ENCODE results near the gene CFD. TPM values are rescaled to one million over a fixed set of nuclear protein-coding genes. Genes with fewer than 3 reads are reported as not detected.
A peak's percentile ranks its signal among the peaks of the same experiment; 100 is the strongest.

Gene CFD
- total RNA-seq, 2 experiments from 2014 or later, result 2.3 to 2.9 TPM

- H3K4me1 ChIP-seq (ENCODE audit: insufficient read depth, low read length), result peaks cover 3% of the 10 kb centered on the region
- ChIA-PET CTCF (no interaction called here), POLR2A (no interaction called here)
- intact Hi-C loops (cut with DNase I, micrococcal nuclease), result no loop called here
- Mint-ChIP-seq H3K27ac (no peak within 1 kb of the TSS), H3K27me3 (peaks cover 15% of the 10 kb centered on the region), H3K4me3 (no peak within 1 kb of the TSS), H3K9me3 (no peaks in the 10 kb centered on the region), H3K36me3 (ENCODE audit: low read depth) (no peaks in the 10 kb centered on the region), H3K4me1 (ENCODE audit: low read depth) (no peaks in the 10 kb centered on the region)
- peak in 1 of 14 experiments; percentile 40 for DNase-seq
- no peak within 1 kb of the TSS for H3K4me3 ChIP-seq (ENCODE audit: low read length)
- TF ChIP-seq, protein P1, sequence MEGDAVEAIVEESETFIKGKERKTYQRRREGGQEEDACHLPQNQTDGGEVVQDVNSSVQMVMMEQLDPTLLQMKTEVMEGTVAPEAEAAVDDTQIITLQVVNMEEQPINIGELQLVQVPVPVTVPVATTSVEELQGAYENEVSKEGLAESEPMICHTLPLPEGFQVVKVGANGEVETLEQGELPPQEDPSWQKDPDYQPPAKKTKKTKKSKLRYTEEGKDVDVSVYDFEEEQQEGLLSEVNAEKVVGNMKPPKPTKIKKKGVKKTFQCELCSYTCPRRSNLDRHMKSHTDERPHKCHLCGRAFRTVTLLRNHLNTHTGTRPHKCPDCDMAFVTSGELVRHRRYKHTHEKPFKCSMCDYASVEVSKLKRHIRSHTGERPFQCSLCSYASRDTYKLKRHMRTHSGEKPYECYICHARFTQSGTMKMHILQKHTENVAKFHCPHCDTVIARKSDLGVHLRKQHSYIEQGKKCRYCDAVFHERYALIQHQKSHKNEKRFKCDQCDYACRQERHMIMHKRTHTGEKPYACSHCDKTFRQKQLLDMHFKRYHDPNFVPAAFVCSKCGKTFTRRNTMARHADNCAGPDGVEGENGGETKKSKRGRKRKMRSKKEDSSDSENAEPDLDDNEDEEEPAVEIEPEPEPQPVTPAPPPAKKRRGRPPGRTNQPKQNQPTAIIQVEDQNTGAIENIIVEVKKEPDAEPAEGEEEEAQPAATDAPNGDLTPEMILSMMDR (IDR thresholded peaks at IDR 0.05), result no peak
- H3K27ac ChIP-seq (ENCODE audit: low read depth in 1 of 2, low read length in 2 of 2), result no peak within 1 kb of the TSS
- no peaks in the 10 kb centered on the region for H3K36me3 ChIP-seq (ENCODE audit: insufficient read depth, low read length)
- H3K27me3 ChIP-seq (ENCODE audit: control insufficient read depth in 1 of 2, insufficient read depth in 2 of 2, low read length in 2 of 2), result peaks cover 8 to 16% of the 10 kb centered on the region in 2 experiments
- no peak for ATAC-seq (ENCODE audit: poor library complexity)
- H3K9me3 ChIP-seq (ENCODE audit: control insufficient read depth in 1 of 2, insufficient read depth in 1 of 2, low read length in 2 of 2), result peaks cover 0 to 4% of the 10 kb centered on the region in 2 experiments
These were observed 31.6 kb upstream of the CFD start, which contains the start of gene AZU1 for GRCh38 chr19:827710-828321. AZU1 (plus strand) TSS chr19:827837; CDS start chr19:827847, 10 bp downstream.

GRCh38 chr19:829129-829758 lies 30.2 kb upstream of the CFD start:
- CTCF ChIA-PET, result no interaction called here
- H3K27ac ChIP-seq (ENCODE audit: low read depth in 1 of 2, low read length in 2 of 2), result no peak overlapping the region
- POLR2A ChIA-PET, result no interaction called here
- Mint-ChIP-seq H3K4me1 (ENCODE audit: low read depth) (no peaks in the 10 kb centered on the region), H3K27me3 (peaks cover 3% of the 10 kb centered on the region), H3K27ac (no peak overlapping the region), H3K4me3 (no peak overlapping the region), H3K9me3 (no peaks in the 10 kb centered on the region), H3K36me3 (ENCODE audit: low read depth) (no peaks in the 10 kb centered on the region)
- H3K27me3 ChIP-seq (ENCODE audit: control insufficient read depth in 1 of 2, insufficient read depth in 2 of 2, low read length in 2 of 2), result peaks cover 0 to 7% of the 10 kb centered on the region in 2 experiments
- no peaks in the 10 kb centered on the region for H3K9me3 ChIP-seq (ENCODE audit: control insufficient read depth in 1 of 2, insufficient read depth in 1 of 2, low read length in 2 of 2)
- no peak for ATAC-seq (ENCODE audit: poor library complexity)
- no peaks in the 10 kb centered on the region for H3K4me1 ChIP-seq (ENCODE audit: insufficient read depth, low read length)
- H3K36me3 ChIP-seq (ENCODE audit: insufficient read depth, low read length), result no peaks in the 10 kb centered on the region
- no peak overlapping the region for H3K4me3 ChIP-seq (ENCODE audit: low read length)
- TF ChIP-seq, protein P1 (IDR thresholded peaks at IDR 0.05), result no peak
- intact Hi-C loops (cut with DNase I, micrococcal nuclease), result no loop called here
- DNase-seq, result no peak

DNA sequence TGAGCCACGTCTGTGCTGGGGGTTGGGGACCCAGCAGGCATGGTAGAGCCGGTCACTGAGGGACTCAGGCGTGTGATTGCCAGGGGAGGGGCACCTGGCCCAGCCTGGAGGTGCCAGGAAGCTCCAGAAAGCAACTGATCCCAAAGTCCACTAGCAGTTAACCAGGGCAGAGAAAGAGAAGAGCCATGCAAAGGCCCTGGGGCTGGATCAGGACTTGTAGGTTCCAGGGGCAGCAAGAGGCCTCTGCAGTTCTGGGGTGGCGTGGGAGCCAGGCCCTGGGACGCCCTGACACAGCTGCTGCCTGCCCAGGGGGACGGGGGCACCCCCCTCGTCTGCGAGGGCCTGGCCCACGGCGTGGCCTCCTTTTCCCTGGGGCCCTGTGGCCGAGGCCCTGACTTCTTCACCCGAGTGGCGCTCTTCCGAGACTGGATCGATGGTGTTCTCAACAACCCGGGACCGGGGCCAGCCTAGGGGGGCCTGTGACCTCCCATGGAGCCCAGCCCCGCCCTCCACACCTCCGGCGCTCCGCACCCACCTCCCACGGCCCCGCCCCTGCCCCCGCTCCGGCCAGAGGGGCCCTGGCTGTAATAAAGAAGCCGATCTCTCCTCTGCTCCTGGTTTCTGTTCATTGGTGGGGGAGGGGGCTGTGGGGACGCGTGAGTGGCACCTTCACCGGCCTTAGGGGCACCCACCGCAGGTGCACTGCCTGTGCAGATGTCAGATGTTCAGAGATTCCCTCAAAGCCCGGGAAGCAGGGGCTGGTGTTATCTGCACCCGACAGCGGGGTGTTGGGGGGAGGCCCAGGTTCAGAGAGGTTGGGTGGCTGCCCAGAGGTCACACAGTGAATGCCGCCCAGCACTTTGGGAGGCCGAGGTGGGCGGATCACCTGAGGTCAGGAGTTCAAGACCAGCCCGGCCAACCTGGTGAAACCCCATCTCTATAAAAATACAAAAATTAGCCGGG lies 27.8 kb upstream of the CFD start:
- Histone ChIP-seq H3K4me3 (ENCODE audit: low read length) (no peak overlapping the region), H3K27me3 (ENCODE audit: control insufficient read depth in 1 of 2, insufficient read depth in 2 of 2, low read length in 2 of 2) (peaks cover 4 to 13% of the 10 kb centered on the region in 2 experiments), H3K9me3 (ENCODE audit: control insufficient read depth in 1 of 2, insufficient read depth in 1 of 2, low read length in 2 of 2) (peaks cover 0 to 3% of the 10 kb centered on the region in 2 experiments), H3K36me3 (ENCODE audit: insufficient read depth, low read length) (no peaks in the 10 kb centered on the region), H3K27ac (ENCODE audit: low read depth in 1 of 2, low read length in 2 of 2) (no peak overlapping the region), H3K4me1 (ENCODE audit: insufficient read depth, low read length) (no peaks in the 10 kb centered on the region)
- DNase-seq (no peak), ATAC-seq (ENCODE audit: poor library complexity) (no peak)
- Mint-ChIP-seq H3K9me3 (no peaks in the 10 kb centered on the region), H3K27ac (no peak overlapping the region), H3K4me1 (ENCODE audit: low read depth) (no peaks in the 10 kb centered on the region), H3K27me3 (peaks cover 7% of the 10 kb centered on the region), H3K4me3 (no peak overlapping the region), H3K36me3 (ENCODE audit: low read depth) (no peaks in the 10 kb centered on the region)
- TF ChIP-seq, protein P1 (IDR thresholded peaks at IDR 0.05), result no peak
- ChIA-PET CTCF (no interaction called here), POLR2A (no interaction called here)
- intact Hi-C loops (cut with DNase I, micrococcal nuclease), result no loop called here
